GM06990 (cell line): Measurements from ENCODE around the gene MTUS2.

Experiments
- DNase-seq: peaks from one replicate; pipeline ENCODE4 v3.0.0-alpha.2; 2011; ENCODE audit not compliant: insufficient read length; ENCODE audit errors: extremely low read depth
- H3K27me3 ChIP-seq: replicated peaks from 2 replicates; pipeline ENCODE4 v1.6.0; 2011; ENCODE audit warnings: low read length; ENCODE audit not compliant: control insufficient read depth, insufficient read depth
- H3K36me3 ChIP-seq: 2 replicates; pipeline ENCODE4 v1.5.1; 2011; ENCODE audit warnings: low read length; ENCODE audit not compliant: control insufficient read depth, insufficient read depth
- H3K4me3 ChIP-seq: replicated peaks from 2 replicates; pipeline ENCODE4 v1.5.1; 2011; ENCODE audit warnings: low read depth, mild to moderate bottlenecking, control low read depth, low read length
- TF ChIP-seq, protein P1 (sequence below): IDR thresholded peaks from 2 replicates; pipeline ENCODE4 v1.5.1; 2011; ENCODE audit warnings: low read length, control low read depth, mild to moderate bottlenecking, inconsistent platforms; ENCODE audit not compliant: insufficient read depth, poor library complexity, severe bottlenecking

MTUS2 gene

GRCh38 chr13:29254626-29255370 lies 434.7 kb downstream of the MTUS2 start:
- H3K4me3 ChIP-seq, result no peak overlapping the region
- TF ChIP-seq, protein P1, sequence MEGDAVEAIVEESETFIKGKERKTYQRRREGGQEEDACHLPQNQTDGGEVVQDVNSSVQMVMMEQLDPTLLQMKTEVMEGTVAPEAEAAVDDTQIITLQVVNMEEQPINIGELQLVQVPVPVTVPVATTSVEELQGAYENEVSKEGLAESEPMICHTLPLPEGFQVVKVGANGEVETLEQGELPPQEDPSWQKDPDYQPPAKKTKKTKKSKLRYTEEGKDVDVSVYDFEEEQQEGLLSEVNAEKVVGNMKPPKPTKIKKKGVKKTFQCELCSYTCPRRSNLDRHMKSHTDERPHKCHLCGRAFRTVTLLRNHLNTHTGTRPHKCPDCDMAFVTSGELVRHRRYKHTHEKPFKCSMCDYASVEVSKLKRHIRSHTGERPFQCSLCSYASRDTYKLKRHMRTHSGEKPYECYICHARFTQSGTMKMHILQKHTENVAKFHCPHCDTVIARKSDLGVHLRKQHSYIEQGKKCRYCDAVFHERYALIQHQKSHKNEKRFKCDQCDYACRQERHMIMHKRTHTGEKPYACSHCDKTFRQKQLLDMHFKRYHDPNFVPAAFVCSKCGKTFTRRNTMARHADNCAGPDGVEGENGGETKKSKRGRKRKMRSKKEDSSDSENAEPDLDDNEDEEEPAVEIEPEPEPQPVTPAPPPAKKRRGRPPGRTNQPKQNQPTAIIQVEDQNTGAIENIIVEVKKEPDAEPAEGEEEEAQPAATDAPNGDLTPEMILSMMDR, result no peak
- no peaks in the 10 kb centered on the region for H3K27me3 ChIP-seq
- H3K36me3 ChIP-seq, result no peaks in the 10 kb centered on the region
- DNase-seq, result no peak

DNA sequence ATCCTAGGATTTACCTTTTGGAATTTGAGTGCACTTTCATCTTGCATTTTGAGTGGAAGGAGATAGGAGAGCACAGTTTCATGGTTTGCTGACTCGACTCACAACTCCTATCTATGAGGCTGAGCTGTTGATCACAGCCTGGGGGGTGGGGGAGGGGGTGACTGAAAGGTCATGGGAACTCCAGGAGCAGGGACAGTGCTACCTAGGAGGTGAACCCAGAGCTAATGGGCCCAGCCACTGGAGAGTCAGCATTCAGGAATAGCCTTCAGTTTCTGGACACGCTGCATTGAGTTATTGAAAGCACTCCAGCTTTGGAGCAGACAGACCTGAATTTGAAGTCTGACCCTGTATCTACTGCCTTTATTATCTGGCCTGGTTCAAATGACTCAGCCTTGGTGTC lies 435.4 kb downstream of the MTUS2 start:
- TF ChIP-seq, protein P1, result no peak
- H3K27me3 ChIP-seq, result no peaks in the 10 kb centered on the region

DNA sequence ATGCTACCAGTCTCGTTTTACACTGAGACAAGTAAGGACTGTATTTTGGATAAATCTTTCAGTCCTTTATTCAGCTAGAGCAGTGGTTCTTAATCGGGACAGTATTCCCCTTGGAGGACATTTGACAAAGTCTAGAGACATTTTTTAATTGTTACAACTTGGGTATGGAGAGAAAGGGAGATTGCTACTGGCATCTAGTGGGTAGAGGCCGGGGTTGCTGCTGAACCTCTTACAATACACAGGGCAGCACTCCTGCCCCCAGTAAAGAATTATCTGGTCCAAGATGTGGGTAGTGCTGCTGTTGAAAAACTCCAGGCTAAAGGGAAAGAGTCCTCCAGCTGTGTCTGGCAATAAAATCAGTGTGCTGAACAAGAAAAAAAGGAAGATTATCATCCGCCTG lies 440.5 kb downstream of the MTUS2 start:
- TF ChIP-seq, protein P1, result peak; percentile 44
- DNase-seq, result no peak
- no peak overlapping the region for H3K4me3 ChIP-seq

More for the DNA sequence above, 435.4 kb downstream of the MTUS2 start:
- no peak for DNase-seq
- Histone ChIP-seq H3K36me3 (no peaks in the 10 kb centered on the region), H3K4me3 (no peak overlapping the region)

GRCh38 chr13:29266261-29266660 lies 446.1 kb downstream of the MTUS2 start:
- TF ChIP-seq, protein P1, result peak; percentile 8
- no peak overlapping the region for H3K4me3 ChIP-seq
- no peaks in the 10 kb centered on the region for H3K36me3 ChIP-seq
- DNase-seq, result no peak
- no peaks in the 10 kb centered on the region for H3K27me3 ChIP-seq

More for the DNA sequence above, 440.5 kb downstream of the MTUS2 start:
- no peaks in the 10 kb centered on the region for H3K27me3 ChIP-seq
- no peaks in the 10 kb centered on the region for H3K36me3 ChIP-seq

GRCh38 chr13:29266756-29267733 lies 446.9 kb downstream of the MTUS2 start:
- H3K36me3 ChIP-seq, result no peaks in the 10 kb centered on the region
- no peak for DNase-seq
- no peak overlapping the region for H3K4me3 ChIP-seq
- no peaks in the 10 kb centered on the region for H3K27me3 ChIP-seq
- TF ChIP-seq, protein P1, result no peak
